B cell (primary cell): ENCODE results near the gene DPYD.

Experiments
- EZH2 ChIP-seq: IDR thresholded peaks from 2 replicates; pipeline ENCODE4 v1.6.1; 2012; ENCODE audit warnings: borderline replicate concordance, low read depth, mild to moderate bottlenecking, moderate library complexity, low read length; ENCODE audit not compliant: insufficient read depth, poor library complexity, severe bottlenecking
- TF ChIP-seq, protein P1 (sequence below): fragments of 200-600 bp; IDR thresholded peaks from one replicate; pipeline ENCODE4 v1.8.0; 2022; ENCODE audit warnings: antibody characterized with exemption, mild to moderate bottlenecking

DNA sequence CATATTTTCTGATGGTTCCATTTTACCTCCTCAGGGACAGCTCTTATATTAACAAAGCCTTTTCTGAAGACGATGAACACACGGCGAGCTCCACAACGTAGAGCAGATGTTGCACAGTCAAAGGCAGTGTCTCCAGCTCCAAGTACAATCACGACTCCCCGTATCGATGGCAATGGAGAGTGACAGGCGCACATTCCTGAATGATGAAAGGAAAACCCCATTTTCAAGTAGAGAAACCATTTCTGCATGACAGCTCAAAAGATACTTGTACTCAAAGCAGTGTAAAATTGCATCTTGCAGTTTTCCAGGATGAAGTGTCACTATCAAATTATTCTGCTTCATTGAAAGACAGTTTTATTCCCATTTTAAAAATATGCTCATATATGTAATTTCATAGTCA, 327.6 kb downstream of the DPYD start:
- TF ChIP-seq, protein P1, sequence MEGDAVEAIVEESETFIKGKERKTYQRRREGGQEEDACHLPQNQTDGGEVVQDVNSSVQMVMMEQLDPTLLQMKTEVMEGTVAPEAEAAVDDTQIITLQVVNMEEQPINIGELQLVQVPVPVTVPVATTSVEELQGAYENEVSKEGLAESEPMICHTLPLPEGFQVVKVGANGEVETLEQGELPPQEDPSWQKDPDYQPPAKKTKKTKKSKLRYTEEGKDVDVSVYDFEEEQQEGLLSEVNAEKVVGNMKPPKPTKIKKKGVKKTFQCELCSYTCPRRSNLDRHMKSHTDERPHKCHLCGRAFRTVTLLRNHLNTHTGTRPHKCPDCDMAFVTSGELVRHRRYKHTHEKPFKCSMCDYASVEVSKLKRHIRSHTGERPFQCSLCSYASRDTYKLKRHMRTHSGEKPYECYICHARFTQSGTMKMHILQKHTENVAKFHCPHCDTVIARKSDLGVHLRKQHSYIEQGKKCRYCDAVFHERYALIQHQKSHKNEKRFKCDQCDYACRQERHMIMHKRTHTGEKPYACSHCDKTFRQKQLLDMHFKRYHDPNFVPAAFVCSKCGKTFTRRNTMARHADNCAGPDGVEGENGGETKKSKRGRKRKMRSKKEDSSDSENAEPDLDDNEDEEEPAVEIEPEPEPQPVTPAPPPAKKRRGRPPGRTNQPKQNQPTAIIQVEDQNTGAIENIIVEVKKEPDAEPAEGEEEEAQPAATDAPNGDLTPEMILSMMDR, result no peak
- TF ChIP-seq EZH2, result no peak
